Mesenchymal stem cell (in vitro differentiated cells and primary cell): ENCODE data around the gene KIFC3.

ENCODE experiments used
- DNase-seq: peaks from one replicate; pipeline ENCODE4 v3.0.0-alpha.2; 2013
- H2AFZ ChIP-seq: one replicate; pipeline ENCODE4 v1.6.1; 2013; ENCODE audit warnings: low read depth, mild to moderate bottlenecking, control low read depth, inconsistent platforms, low read length, moderate library complexity
- H2AK5ac ChIP-seq: 2 replicates; pipeline ENCODE4 v1.6.1; 2013; ENCODE audit warnings: low read length, moderate library complexity, mild to moderate bottlenecking, inconsistent platforms; ENCODE audit not compliant: severe bottlenecking
- H2BK120ac ChIP-seq: one replicate; pipeline ENCODE4 v1.6.1; 2013; ENCODE audit warnings: low read depth, mild to moderate bottlenecking, inconsistent platforms, low read length, moderate library complexity
- H2BK12ac ChIP-seq, 2 experiments: one replicate each; pipeline ENCODE4 v1.6.1; 2013; ENCODE audit warnings: inconsistent platforms in 2 of 2, low read length in 2 of 2, mild to moderate bottlenecking in 2 of 2, moderate library complexity in 2 of 2, control low read depth in 1 of 2
- H2BK15ac ChIP-seq: one replicate; pipeline ENCODE4 v1.6.1; 2013; ENCODE audit warnings: mild to moderate bottlenecking, low read depth, inconsistent platforms; ENCODE audit not compliant: poor library complexity, severe bottlenecking
- H2BK5ac ChIP-seq: 2 replicates; pipeline ENCODE4 v1.6.1; 2013; ENCODE audit warnings: low read depth, mild to moderate bottlenecking, low read length, control low read depth, inconsistent platforms; ENCODE audit not compliant: poor library complexity, severe bottlenecking
- H3K14ac ChIP-seq, 2 experiments: one replicate each; pipeline ENCODE4 v1.6.1; 2013; ENCODE audit warnings: inconsistent platforms in 2 of 2, low read length in 2 of 2, control low read depth in 1 of 2, mild to moderate bottlenecking in 1 of 2, moderate library complexity in 1 of 2
- H3K18ac ChIP-seq, 2 experiments: one replicate each; pipeline ENCODE4 v1.6.1; 2013; ENCODE audit warnings: inconsistent platforms in 2 of 2, low read length in 2 of 2, control low read depth in 1 of 2, low read depth in 1 of 2, mild to moderate bottlenecking in 1 of 2
- H3K23ac ChIP-seq, 2 experiments: one replicate each; pipeline ENCODE4 v1.6.1; 2013; ENCODE audit warnings: inconsistent platforms in 2 of 2, low read length in 2 of 2, mild to moderate bottlenecking in 2 of 2, moderate library complexity in 2 of 2, control low read depth in 1 of 2
- H3K27ac ChIP-seq: 2 replicates; pipeline ENCODE4 v1.5.1; 2013; ENCODE audit warnings: mild to moderate bottlenecking, moderate library complexity, low read length, control low read depth, inconsistent platforms; ENCODE audit not compliant: poor library complexity, severe bottlenecking
- H3K27me3 ChIP-seq, 2 experiments: 2 replicates each; pipeline versions ENCODE4 v1.6.1 to v1.7.0; 2013; ENCODE audit warnings: low read length in 2 of 2, mild to moderate bottlenecking in 2 of 2, moderate library complexity in 2 of 2, control low read depth in 1 of 2, inconsistent platforms in 1 of 2; ENCODE audit not compliant: control insufficient read depth in 1 of 2, insufficient read depth in 1 of 2
- H3K36me3 ChIP-seq, 2 experiments: 2 replicates each; pipeline versions ENCODE4 v1.6.1 to v1.7.0; 2013; ENCODE audit warnings: low read length in 2 of 2, control low read depth in 1 of 2, inconsistent platforms in 1 of 2, low read depth in 1 of 2, mild to moderate bottlenecking in 1 of 2; ENCODE audit not compliant: insufficient read depth in 2 of 2, control insufficient read depth in 1 of 2
- H3K4ac ChIP-seq, 2 experiments: one replicate each; pipeline ENCODE4 v1.6.1; 2013; ENCODE audit warnings: inconsistent platforms in 2 of 2, low read length in 2 of 2, mild to moderate bottlenecking in 2 of 2, moderate library complexity in 2 of 2, control low read depth in 1 of 2, low read depth in 1 of 2
- H3K4me1 ChIP-seq: 2 replicates; pipeline ENCODE4 v1.6.1; 2013; ENCODE audit warnings: low read depth, low read length, control low read depth; ENCODE audit not compliant: control insufficient read depth, insufficient read depth
- H3K4me2 ChIP-seq: 2 replicates; pipeline ENCODE4 v1.6.1; 2013; ENCODE audit warnings: low read length, mild to moderate bottlenecking, inconsistent platforms; ENCODE audit not compliant: poor library complexity, severe bottlenecking
- H3K4me3 ChIP-seq, 2 experiments: 2 replicates each; pipeline versions ENCODE4 v1.5.1 to v1.7.0; 2013; ENCODE audit warnings: low read length in 2 of 2, mild to moderate bottlenecking in 2 of 2, control low read depth in 1 of 2, low read depth in 1 of 2; ENCODE audit not compliant: insufficient read depth in 1 of 2
- H3K79me1 ChIP-seq: replicated peaks from 2 replicates; pipeline ENCODE4 v1.6.1; 2013; ENCODE audit warnings: mild to moderate bottlenecking, control low read depth, low read length, inconsistent platforms; ENCODE audit not compliant: poor library complexity, severe bottlenecking
- H3K9ac ChIP-seq: 2 replicates; pipeline ENCODE4 v1.7.0; 2013; ENCODE audit warnings: mild to moderate bottlenecking, low read length, moderate library complexity
- H3K9me3 ChIP-seq: 2 replicates; pipeline ENCODE4 v1.7.0; 2013; ENCODE audit warnings: mild to moderate bottlenecking, low read length; ENCODE audit not compliant: control insufficient read depth
- H4K8ac ChIP-seq: one replicate; pipeline ENCODE4 v1.6.1; 2013; ENCODE audit warnings: inconsistent platforms, mild to moderate bottlenecking, low read length, moderate library complexity
- H4K91ac ChIP-seq: one replicate; pipeline ENCODE4 v1.6.1; 2013; ENCODE audit warnings: mild to moderate bottlenecking, low read length, inconsistent platforms
- WGBS: methylation state at CpG from one replicate; pipeline ENCODE4 v1.1.7; 2013; ENCODE audit warnings: mixed read lengths; 5-methylcytosine and 5-hydroxymethylcytosine counted together

KIFC3 gene

DNA sequence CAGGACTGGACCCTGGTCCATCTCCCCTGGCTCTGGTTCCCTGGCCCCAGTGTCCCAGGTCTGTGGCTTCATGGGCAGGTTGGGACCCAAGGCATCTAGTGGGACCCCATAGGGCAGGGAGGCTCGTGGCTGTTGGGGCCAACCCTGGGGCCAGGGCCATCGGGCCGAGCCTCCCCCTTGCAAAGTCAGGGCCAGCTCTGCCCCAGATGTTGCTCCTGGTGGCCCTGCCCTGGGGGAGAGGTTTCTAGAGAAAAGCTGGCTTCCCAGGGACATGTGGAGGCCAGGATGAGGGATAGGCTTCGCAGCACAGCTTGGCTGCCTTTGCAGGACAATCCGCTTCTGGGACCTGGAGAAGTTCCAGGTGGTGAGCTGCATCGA lies 50.1 kb downstream of the KIFC3 start:
- WGBS = 90% methylated on average over 6 of the region's 6 CpGs
- no peak for DNase-seq
- Histone ChIP-seq H3K79me1 (peaks cover 2% of the 10 kb centered on the region), H3K14ac (no peak overlapping the region), H3K18ac (no peak overlapping the region), H2BK12ac (no peak overlapping the region), H3K4me1 (peaks cover 19% of the 10 kb centered on the region), H3K4me3 (no peak overlapping the region), H2AK5ac (no peak overlapping the region), H3K27ac (no peak overlapping the region), H3K36me3 (peaks cover 34 to 87% of the 10 kb centered on the region in 2 experiments), H4K8ac (no peak overlapping the region), H3K9ac (no peak overlapping the region), H3K27me3 (no peaks in the 10 kb centered on the region), H3K9me3 (no peaks in the 10 kb centered on the region), H2AFZ (no peak overlapping the region), H3K23ac (no peak overlapping the region), H3K4me2 (no peak overlapping the region), H3K4ac (no peak overlapping the region), H4K91ac (no peak overlapping the region), H2BK15ac (no peak overlapping the region), H2BK120ac (no peak overlapping the region), H2BK5ac (no peak overlapping the region)

DNA sequence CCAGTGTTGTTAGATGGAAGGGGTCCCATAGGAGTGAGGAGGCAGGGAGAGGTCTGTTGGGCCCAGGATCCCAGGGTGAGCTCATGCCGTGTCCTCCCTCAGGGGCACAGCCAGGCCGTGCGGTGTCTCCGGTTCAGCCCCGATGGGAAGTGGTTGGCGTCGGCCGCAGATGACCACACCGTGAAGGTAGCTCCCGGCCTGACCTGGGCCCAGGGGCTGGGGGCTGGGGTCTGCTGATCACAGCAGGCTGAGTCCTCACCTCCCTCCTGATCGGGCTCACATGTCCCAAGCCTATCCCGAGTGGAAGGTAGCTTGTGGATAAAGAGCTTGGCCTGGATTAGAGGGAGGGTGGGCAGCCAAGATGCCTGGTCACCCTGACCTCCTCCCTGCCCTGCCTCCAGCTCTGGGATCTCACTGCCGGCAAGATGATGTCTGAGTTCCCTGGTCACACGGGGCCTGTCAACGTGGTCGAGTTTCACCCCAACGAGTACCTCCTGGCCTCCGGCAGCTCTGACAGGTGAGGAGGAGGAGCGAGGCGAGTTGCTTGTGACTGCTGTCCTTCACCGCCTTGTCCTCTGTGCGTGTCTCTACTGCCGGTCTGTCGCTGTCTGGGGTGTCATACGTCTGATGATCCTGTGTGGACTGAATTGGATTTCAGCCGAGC lies 50.6 kb downstream of the KIFC3 start:
- WGBS = 95% methylated on average over 26 of the region's 26 CpGs
- H3K23ac ChIP-seq = no peak overlapping the region
- H3K27me3 ChIP-seq = no peaks in the 10 kb centered on the region
- H3K79me1 ChIP-seq = peaks cover 2% of the 10 kb centered on the region
- no peak overlapping the region for H2AFZ ChIP-seq
- no peak overlapping the region for H3K9ac ChIP-seq
- no peak overlapping the region for H2BK5ac ChIP-seq
- no peaks in the 10 kb centered on the region for H3K9me3 ChIP-seq
- H3K4ac ChIP-seq = no peak overlapping the region
- no peak overlapping the region for H2BK15ac ChIP-seq
- no peak overlapping the region for H4K8ac ChIP-seq
- H2AK5ac ChIP-seq = no peak overlapping the region
- peak overlapping the region; percentile 18 for H4K91ac ChIP-seq
- no peak overlapping the region for H3K27ac ChIP-seq
- H3K18ac ChIP-seq = no peak overlapping the region
- DNase-seq = no peak
- H3K4me3 ChIP-seq = no peak overlapping the region
- peaks cover 34 to 86% of the 10 kb centered on the region in 2 experiments for H3K36me3 ChIP-seq
- H3K4me1 ChIP-seq = peaks cover 16% of the 10 kb centered on the region
- no peak overlapping the region for H2BK120ac ChIP-seq
- no peak overlapping the region for H3K4me2 ChIP-seq
- no peak overlapping the region for H2BK12ac ChIP-seq
- H3K14ac ChIP-seq = no peak overlapping the region

DNA sequence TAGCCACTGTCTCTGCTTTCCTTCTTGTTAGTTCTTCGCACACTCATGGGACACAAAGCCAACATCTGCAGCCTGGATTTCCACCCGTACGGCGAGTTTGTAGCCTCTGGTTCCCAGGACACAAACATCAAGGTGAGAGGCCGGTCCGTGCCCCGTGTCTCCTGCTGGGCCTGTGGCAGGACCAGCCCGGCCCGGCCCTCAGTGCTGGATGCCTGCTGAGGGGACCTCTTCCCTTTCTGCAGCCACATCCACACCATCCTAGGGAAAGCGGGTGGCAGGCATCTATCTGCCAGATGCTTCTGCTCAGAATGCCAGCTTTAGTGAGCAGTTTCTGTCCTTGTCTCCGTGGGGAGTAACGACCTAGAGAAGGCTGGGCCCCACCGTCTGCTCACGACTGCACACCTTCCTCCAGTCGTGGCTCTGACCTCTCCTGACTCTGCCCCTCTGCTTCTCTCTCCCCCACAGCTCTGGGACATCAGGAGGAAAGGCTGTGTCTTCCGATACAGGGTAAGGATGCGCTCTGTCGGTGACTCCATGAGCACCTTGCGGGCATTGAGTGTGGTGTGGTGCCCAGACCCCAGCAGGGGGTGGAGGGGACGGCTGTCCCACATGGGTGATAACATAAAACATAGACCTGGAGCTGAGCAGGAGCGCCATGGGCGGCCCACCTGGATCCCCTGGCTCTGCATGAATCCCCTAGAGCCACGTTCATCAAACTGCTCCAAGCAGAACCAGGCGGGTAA lies 51.3 kb downstream of the KIFC3 start:
- 95% methylated on average over 24 of the region's 24 CpGs for WGBS
- Histone ChIP-seq H2AK5ac (no peak overlapping the region), H2BK120ac (no peak overlapping the region), H2BK12ac (no peak overlapping the region), H3K9me3 (no peaks in the 10 kb centered on the region), H3K4ac (no peak overlapping the region), H3K4me3 (no peak overlapping the region), H3K27me3 (no peaks in the 10 kb centered on the region), H3K4me2 (no peak overlapping the region), H2AFZ (no peak overlapping the region), H2BK5ac (no peak overlapping the region), H3K9ac (no peak overlapping the region), H2BK15ac (no peak overlapping the region), H3K27ac (no peak overlapping the region), H3K18ac (no peak overlapping the region), H4K91ac (no peak overlapping the region), H3K4me1 (peaks cover 12% of the 10 kb centered on the region), H3K23ac (no peak overlapping the region), H4K8ac (no peak overlapping the region), H3K79me1 (no peaks in the 10 kb centered on the region), H3K14ac (no peak overlapping the region), H3K36me3 (peaks cover 29 to 79% of the 10 kb centered on the region in 2 experiments)
- no peak for DNase-seq

DNA sequence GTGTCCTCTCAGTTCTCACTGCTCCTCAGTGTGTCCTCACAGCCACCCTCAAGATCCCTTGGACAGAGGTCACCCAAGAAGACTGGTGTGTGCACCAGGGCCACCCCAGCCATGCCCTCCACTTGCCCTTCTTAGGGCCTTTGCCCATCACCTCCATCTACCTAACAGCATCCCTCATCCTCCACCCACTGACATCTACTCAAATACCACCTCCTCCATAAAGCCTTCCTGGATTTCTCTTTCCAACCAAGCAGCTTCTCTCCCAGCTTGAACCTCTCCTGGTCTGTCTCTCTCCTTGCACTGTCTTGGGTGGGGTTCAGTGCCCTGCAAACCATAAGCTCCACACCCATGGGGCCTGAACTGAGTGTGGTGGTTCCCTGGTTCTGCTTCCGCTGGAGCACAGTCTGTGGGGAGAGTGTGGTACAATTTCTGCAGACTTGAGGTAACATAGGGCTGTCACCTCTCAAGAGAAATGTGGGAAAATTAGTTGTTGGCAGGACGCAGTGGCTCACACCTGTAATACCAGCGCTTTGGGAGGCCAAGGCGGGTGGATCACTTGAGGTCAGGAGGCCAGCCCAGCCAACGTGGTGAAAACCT lies 52.3 kb downstream of the KIFC3 start:
- Histone ChIP-seq H3K23ac (no peak overlapping the region), H3K18ac (no peak overlapping the region), H3K4ac (no peak overlapping the region), H3K4me1 (peaks cover 8% of the 10 kb centered on the region), H3K27ac (no peak overlapping the region), H3K27me3 (no peaks in the 10 kb centered on the region), H2AFZ (no peak overlapping the region), H2AK5ac (no peak overlapping the region), H3K9me3 (no peaks in the 10 kb centered on the region), H3K4me3 (no peak overlapping the region), H3K4me2 (no peak overlapping the region), H2BK15ac (no peak overlapping the region), H3K9ac (no peak overlapping the region), H3K36me3 (peaks cover 20 to 68% of the 10 kb centered on the region in 2 experiments), H2BK12ac (no peak overlapping the region), H3K14ac (no peak overlapping the region), H3K79me1 (no peaks in the 10 kb centered on the region), H2BK120ac (no peak overlapping the region), H4K91ac (no peak overlapping the region), H4K8ac (no peak overlapping the region), H2BK5ac (no peak overlapping the region)
- DNase-seq = no peak
- 93% methylated on average over 5 of the region's 5 CpGs for WGBS
